HG03558 (cell line): ENCODE data around the gene IL20RA.

Experiments used
- ATAC-seq: cut with Tn5 transposase; IDR thresholded peaks from one replicate; pipeline ENCODE4 v1.9.1; 2021; ENCODE audit warnings: moderate number of reproducible peaks; ENCODE audit not compliant: unreplicated experiment; ENCODE audit errors: extremely low read depth

The IL20RA gene

GRCh38 chr6:137046871-137047412 lies 2.2 kb upstream of the IL20RA start:
- ATAC-seq, result no peak

GRCh38 chr6:137045222-137045789 lies 541 bp upstream of the IL20RA start:
- no peak for ATAC-seq

GRCh38 chr6:137043710-137044365 lies 927 bp downstream of the IL20RA start:
- no peak for ATAC-seq

GRCh38 chr6:137040393-137040792 lies 4.4 kb downstream of the IL20RA start:
- ATAC-seq, result no peak

GRCh38 chr6:137039010-137039409 lies 5.8 kb downstream of the IL20RA start:
- ATAC-seq, result no peak

GRCh38 chr6:137036566-137037300 lies 8.0 kb downstream of the IL20RA start:
- no peak for ATAC-seq

- peak; percentile 97 for ATAC-seq
Measured at GRCh38 chr6:137033828-137034227, 10.9 kb downstream of the IL20RA start.

GRCh38 chr6:137031122-137031521 lies 13.6 kb downstream of the IL20RA start:
- no peak for ATAC-seq

GRCh38 chr6:137028912-137029311 lies 15.9 kb downstream of the IL20RA start:
- no peak for ATAC-seq

GRCh38 chr6:137025786-137026730 lies 18.7 kb downstream of the IL20RA start:
- ATAC-seq, result no peak

- ATAC-seq, result no peak
Measured at GRCh38 chr6:137024237-137024990, 20.4 kb downstream of the IL20RA start.

- ATAC-seq, result no peak
Measured at GRCh38 chr6:137020776-137021175, 24.0 kb downstream of the IL20RA start.

GRCh38 chr6:137019476-137020272 lies 25.1 kb downstream of the IL20RA start:
- no peak for ATAC-seq

- no peak for ATAC-seq
Measured at GRCh38 chr6:137017081-137017480, 27.7 kb downstream of the IL20RA start.

GRCh38 chr6:137016356-137016755 lies 28.4 kb downstream of the IL20RA start:
- ATAC-seq, result no peak

- ATAC-seq, result no peak
Measured at GRCh38 chr6:137015943-137016342, 28.8 kb downstream of the IL20RA start.

GRCh38 chr6:137013738-137014602 lies 30.8 kb downstream of the IL20RA start:
- no peak for ATAC-seq

GRCh38 chr6:137013031-137013430 lies 31.7 kb downstream of the IL20RA start:
- ATAC-seq, result no peak
